ENCODE data around the gene ENAH. TPM values are rescaled to one million over a fixed set of nuclear protein-coding genes. Genes with fewer than 3 reads are reported as not detected.

Gene ENAH
- polyA plus RNA-seq, 3 donors = 0.12 TPM; not detected in 2

GRCh38 chr1:225544924-225545323, 108.0 kb downstream of the ENAH start:
- peaks cover under 1% of the 10 kb centered on the region for H3K4me1 Mint-ChIP-seq
- Histone ChIP-seq H3K4me1 (ENCODE audit: control insufficient read depth in 1 of 2, insufficient read depth in 2 of 2, low read length in 2 of 2) (no peaks in the 10 kb centered on the region), H3K4me2 (replicated peaks; ENCODE audit: extremely low read depth, low read length, poor library complexity, severe bottlenecking) (no peak overlapping the region), H3K27me3 (ENCODE audit: control insufficient read depth in 2 of 2, insufficient read depth in 2 of 2, low read length in 2 of 2) (no peaks in the 10 kb centered on the region), H3K27ac (ENCODE audit: low read depth in 1 of 2, low read length in 2 of 2) (no peak overlapping the region), H3K36me3 (replicated peaks in 1 of 2; ENCODE audit: control insufficient read depth in 1 of 2, insufficient read depth in 2 of 2, low read length in 2 of 2) (no peaks in the 10 kb centered on the region), H3K79me2 (ENCODE audit: insufficient read depth, low read length) (no peaks in the 10 kb centered on the region), H3K4me3 (replicated peaks in 1 of 3; ENCODE audit: low read depth in 2 of 3, low read length in 3 of 3) (no peak overlapping the region), H3K9ac (ENCODE audit: insufficient read depth, low read length, poor library complexity, severe bottlenecking) (no peak overlapping the region), H3K9me3 (replicated peaks in 1 of 2; ENCODE audit: control insufficient read depth in 1 of 2, insufficient read depth in 1 of 2, low read length in 2 of 2) (no peaks in the 10 kb centered on the region), H4K20me1 (ENCODE audit: insufficient read depth, low read length) (no peaks in the 10 kb centered on the region), H2AFZ (ENCODE audit: insufficient read depth, low read depth, low read length, poor library complexity, severe bottlenecking) (no peak overlapping the region)
- H3K27me3 Mint-ChIP-seq (ENCODE audit: low read depth in 3 of 3) = no peaks in the 10 kb centered on the region
- no peak for TF ChIP-seq CTCF (IDR thresholded peaks at IDR 0.05)
- H3K36me3 Mint-ChIP-seq = no peaks in the 10 kb centered on the region
- no CpG with 5 or more reads among the region's 1 CpG for WGBS (ENCODE audit: insufficient coverage)
- no peak overlapping the region for H3K4me3 Mint-ChIP-seq
- intact Hi-C loops (cut with micrococcal nuclease) = no loop called here
- no peak overlapping the region for H3K27ac Mint-ChIP-seq
- no peaks in the 10 kb centered on the region for H3K9me3 Mint-ChIP-seq
- no peak for DNase-seq

GRCh38 chr1:225544263-225544662, 108.7 kb downstream of the ENAH start:
- DNase-seq = no peak
- no peaks in the 10 kb centered on the region for H3K27me3 Mint-ChIP-seq (ENCODE audit: low read depth in 3 of 3)
- Histone ChIP-seq H3K9ac (ENCODE audit: insufficient read depth, low read length, poor library complexity, severe bottlenecking) (no peak overlapping the region), H3K36me3 (replicated peaks in 1 of 2; ENCODE audit: control insufficient read depth in 1 of 2, insufficient read depth in 2 of 2, low read length in 2 of 2) (no peaks in the 10 kb centered on the region), H2AFZ (ENCODE audit: insufficient read depth, low read depth, low read length, poor library complexity, severe bottlenecking) (no peak overlapping the region), H3K4me3 (replicated peaks in 1 of 3; ENCODE audit: low read depth in 2 of 3, low read length in 3 of 3) (no peak overlapping the region), H3K27me3 (ENCODE audit: control insufficient read depth in 2 of 2, insufficient read depth in 2 of 2, low read length in 2 of 2) (no peaks in the 10 kb centered on the region), H4K20me1 (ENCODE audit: insufficient read depth, low read length) (no peaks in the 10 kb centered on the region), H3K27ac (ENCODE audit: low read depth in 1 of 2, low read length in 2 of 2) (no peak overlapping the region), H3K4me2 (replicated peaks; ENCODE audit: extremely low read depth, low read length, poor library complexity, severe bottlenecking) (no peak overlapping the region), H3K79me2 (ENCODE audit: insufficient read depth, low read length) (no peaks in the 10 kb centered on the region), H3K4me1 (ENCODE audit: control insufficient read depth in 1 of 2, insufficient read depth in 2 of 2, low read length in 2 of 2) (peaks cover 0 to 6% of the 10 kb centered on the region in 2 donors), H3K9me3 (replicated peaks in 1 of 2; ENCODE audit: control insufficient read depth in 1 of 2, insufficient read depth in 1 of 2, low read length in 2 of 2) (no peaks in the 10 kb centered on the region)
- H3K27ac Mint-ChIP-seq = no peak overlapping the region
- intact Hi-C loops (cut with micrococcal nuclease) = no loop called here
- peaks cover 6% of the 10 kb centered on the region for H3K4me1 Mint-ChIP-seq
- no peaks in the 10 kb centered on the region for H3K36me3 Mint-ChIP-seq
- no peaks in the 10 kb centered on the region for H3K9me3 Mint-ChIP-seq
- WGBS (ENCODE audit: insufficient coverage) = no CpG with 5 or more reads among the region's 1 CpG
- no peak for TF ChIP-seq CTCF (IDR thresholded peaks at IDR 0.05)
- H3K4me3 Mint-ChIP-seq = no peak overlapping the region
